ENCODE data around the gene LCP2.
A peak's percentile ranks its signal among the peaks of the same experiment; 100 is the strongest.
"Not testable (repeated sequence)": the region's sequence is repeated elsewhere in the genome, so short reads cannot be mapped to it uniquely, and the experiment has no call there.

LCP2 gene

DNA sequence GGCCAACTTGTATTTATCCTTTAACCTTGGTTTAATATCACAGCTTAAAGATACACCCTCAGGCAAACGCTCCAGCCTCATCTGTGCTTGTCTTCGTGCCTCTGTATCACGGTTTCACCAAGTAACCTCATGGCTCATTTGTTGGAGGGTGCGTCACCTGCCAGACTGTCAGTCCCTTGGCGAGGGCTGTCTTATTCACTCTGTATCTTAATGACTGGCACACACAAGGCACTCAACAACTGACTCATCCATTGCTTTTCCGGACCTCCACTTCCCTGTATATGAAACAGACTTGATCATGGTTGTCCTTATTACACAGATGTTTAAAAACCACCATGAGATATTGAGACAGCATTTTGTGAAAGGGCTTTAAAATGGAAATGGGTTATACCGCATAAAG, 28.0 kb downstream of the LCP2 start:
- peak; percentile 85 to 92 for DNase-seq

GRCh38 chr5:170268884-170269283, 28.7 kb downstream of the LCP2 start:
- DNase-seq = peak; percentile 77 to 79

DNA sequence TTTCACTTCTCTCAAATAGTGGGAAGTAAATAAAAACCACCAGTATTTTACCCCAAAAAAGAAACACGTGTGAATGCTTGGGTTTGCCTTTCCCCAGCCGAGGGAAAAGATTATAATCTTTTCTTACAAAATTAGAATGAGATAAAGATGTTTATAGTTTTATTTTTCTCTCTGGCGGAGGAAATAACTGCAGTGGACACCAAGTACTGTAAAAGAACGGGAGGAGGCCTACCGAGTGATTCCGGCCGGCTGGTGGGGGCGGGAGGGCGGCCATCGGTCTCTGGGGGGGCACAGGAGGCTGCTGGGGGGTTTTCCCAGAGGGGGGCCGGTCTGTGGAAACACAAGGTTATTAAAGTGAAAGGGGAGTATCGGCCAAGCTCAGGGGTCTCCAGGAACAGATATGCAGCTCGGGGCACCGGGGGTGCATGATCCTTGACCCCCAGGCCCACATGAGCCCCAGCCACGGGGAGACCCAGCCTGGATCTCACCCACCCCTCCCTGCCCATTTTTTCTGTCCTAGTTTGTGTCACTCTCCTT, 29.4 kb downstream of the LCP2 start:
- no peak for DNase-seq

GRCh38 chr5:170267431-170268152, 30.0 kb downstream of the LCP2 start:
- DNase-seq = peak; percentile 45 to 75

- DNase-seq = no peak
Measured at GRCh38 chr5:170266570-170267381, 30.8 kb downstream of the LCP2 start.

DNA sequence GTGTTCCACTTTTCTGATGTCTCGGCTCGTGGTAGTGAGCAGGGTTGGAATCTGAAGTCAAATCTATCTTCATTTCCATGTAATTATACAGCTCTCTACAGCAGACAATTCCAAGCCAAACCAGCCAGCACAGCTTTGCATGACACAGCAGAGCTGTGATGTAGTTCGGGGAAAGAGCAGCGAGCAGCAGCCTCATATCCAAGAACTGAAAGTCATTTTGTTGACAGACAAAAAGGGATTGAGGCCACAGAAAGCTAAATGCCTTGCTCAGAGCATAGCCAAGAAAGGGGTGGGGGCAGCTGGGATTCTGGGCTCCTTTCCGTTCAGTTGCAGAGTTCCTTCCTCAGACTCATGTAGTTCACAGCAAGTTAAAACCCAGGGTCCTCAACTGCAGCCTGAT, 32.1 kb downstream of the LCP2 start:
- no peak for DNase-seq

- no peak for DNase-seq
Measured at GRCh38 chr5:170263906-170264305, 33.7 kb downstream of the LCP2 start.

DNA sequence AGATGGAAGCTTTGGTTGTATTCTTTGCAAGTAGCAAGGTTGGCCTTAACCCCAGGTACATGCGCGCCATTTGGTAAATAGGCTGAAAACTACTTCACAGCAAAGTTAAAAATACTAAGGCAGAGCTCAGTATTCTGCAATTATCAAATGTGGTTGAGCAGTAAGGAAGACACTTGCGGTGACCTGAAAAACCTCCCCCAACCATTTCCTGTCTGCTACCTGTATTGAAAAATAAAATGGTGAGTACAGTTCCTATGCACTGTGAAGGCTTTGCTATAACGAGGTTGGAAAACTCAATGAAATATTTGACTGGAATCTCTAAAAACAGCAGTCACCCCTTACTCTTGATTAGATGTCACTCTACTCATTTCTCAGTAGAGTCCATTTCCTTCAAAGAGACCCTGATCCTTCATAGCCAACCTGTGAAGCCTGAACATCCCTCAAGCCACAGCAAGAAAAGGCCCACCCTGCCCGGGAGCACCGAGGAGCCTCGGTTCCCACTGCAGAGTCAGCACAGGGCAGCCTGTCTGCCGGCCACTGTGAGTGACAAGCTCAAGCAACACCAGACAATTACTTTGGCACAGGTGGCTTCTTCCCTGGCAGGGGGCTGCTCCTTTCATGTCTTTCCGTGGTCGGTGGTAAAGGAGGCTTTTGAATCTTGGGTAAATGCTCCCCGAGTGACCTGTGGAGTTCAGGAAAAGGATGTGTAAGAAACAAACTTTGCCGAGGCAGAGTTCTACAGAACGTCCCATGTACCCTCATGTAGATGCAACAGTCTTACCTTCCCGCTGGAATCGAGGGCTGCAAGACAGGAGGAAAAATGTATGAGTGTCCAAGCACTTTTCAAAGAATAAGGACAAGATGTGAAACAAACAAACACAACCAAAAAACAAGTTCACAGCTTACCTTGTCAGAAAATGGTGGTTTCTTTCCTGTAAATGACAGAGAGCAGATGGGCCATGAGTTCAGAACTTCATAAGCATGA, 35.2 kb downstream of the LCP2 start:
- DNase-seq = no peak

GRCh38 chr5:170261528-170262043, 36.0 kb downstream of the LCP2 start:
- no peak for DNase-seq

GRCh38 chr5:170257370-170257769, 40.2 kb downstream of the LCP2 start:
- DNase-seq = no peak

DNA sequence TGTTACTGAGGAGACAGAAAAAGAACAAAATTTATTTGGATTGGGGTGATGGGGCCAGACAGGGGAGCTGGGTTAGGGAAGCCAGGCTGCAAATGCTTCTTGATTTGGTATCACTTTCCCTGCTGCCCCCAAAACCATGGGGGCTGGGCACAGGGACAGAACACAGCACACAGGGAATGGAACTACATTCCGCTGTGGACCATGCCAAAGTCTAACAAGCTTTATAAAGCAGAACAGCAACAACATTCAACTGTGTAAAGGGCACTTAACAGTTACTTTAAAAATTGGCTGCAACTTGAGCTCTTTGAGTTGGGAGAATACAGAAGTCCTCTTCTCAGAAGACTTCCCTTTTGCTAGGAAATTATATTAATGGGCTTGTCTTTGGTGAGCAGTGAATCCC, 41.0 kb downstream of the LCP2 start:
- no peak for DNase-seq

DNA sequence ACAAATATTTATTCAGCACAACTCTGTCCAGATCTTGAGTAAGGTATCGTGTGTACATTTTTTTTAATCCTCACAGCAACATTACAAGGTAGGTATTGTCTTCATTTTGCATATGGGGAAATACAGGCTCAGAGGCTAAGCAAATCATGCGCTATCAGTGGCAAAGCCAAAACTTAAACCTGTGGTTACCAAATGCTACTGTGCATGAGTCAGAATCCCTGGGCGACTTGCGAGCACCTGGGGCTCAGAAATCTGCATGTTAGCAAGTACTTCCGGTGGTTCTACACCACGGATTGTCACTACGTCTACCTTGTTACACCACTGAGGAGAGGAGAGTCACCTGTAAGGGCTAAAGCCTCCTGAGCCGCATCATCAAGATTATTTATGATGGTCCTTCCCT, 43.5 kb downstream of the LCP2 start:
- no peak for DNase-seq

DNA sequence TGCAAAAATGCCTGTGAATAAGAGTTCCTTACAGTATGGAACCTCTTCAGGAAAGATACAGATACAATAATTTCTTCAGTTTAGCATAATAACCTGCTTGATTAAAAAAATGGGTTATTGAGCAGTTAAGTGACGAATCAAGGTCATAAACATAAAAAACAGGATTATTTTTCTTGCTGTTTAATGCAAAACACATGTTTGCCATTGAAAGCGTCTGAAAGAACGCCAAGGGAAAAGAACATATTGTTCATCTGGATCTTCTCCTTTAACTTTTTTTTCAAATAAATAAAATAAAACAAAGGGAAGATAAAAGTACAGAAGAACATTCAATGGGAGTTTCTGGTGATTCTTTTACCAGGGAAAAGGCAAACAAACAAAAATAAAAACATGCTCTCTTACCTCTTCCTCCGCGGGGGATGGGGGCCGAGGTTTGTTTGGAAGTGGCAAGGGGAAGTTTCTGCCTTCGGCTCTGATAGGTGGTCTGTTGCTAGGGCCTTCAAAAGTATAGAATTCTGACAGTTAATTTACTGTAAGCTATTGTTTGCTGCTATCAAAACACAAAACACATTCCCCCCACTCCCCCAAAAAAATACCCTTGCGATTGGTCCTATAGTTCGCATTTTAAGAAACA, 44.7 kb downstream of the LCP2 start:
- no peak for DNase-seq

GRCh38 chr5:170252109-170252508, 45.5 kb downstream of the LCP2 start:
- no peak for DNase-seq

DNA sequence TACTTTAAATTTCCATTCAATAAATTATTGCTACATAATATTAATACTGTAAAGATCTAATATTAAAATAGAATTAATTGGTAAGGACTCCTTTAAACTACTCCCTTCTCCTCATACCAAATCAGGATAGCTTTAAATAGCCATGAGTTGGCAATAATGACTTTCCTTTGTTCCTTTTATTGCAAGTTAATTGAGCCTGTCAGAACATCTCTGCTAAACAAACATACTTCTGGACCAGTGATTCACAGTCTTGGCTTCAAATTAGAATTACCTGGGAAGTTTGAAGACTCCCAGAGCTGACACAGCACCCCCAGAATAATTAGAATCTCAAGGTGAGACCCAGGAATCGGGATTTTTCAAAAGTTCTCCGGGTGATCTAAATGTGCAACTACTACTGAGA, 46.1 kb downstream of the LCP2 start:
- DNase-seq = no peak

- DNase-seq = no peak
Measured at GRCh38 chr5:170250810-170251317, 46.7 kb downstream of the LCP2 start.

GRCh38 chr5:170249355-170249754, 48.2 kb downstream of the LCP2 start:
- peak in 1 of 2 donors; percentile 19 for DNase-seq

GRCh38 chr5:170248931-170249227, 48.7 kb downstream of the LCP2 start:
- not testable (repeated sequence) for DNase-seq

DNA sequence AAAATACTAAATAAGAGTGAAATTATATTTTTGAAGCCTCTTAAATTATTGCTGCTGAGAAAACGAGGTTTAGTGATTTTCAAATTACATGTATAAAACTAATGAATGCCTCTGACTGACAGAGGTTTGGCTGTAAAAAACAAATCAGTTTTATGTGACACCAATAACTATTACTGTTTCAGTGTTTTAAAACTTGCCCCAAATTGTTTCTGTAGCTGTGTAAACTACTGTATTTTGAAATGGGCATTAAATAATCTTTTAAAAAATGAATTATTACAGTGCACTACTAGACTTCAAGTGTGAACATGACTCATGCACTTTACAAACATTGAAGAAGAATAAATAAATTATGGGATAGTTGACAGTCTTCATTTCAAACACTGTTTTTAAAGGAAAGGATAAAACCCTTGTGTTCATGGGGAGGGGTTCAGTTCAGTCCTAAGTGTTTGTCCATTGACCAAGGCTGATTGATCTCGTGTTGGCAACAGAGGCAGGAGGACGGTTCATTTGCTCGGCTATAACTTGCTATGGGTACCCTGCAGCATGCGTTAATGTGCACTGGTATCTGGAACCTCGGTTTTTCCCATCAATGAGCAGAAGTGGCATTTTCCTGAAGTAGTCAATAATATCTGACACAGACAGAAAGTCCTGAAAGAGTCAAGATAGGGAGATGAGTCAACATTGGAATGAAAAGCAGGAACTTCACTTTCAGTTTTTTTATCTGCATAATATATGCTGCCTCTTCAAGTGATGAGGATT, 49.2 kb downstream of the LCP2 start:
- no peak for DNase-seq

DNA sequence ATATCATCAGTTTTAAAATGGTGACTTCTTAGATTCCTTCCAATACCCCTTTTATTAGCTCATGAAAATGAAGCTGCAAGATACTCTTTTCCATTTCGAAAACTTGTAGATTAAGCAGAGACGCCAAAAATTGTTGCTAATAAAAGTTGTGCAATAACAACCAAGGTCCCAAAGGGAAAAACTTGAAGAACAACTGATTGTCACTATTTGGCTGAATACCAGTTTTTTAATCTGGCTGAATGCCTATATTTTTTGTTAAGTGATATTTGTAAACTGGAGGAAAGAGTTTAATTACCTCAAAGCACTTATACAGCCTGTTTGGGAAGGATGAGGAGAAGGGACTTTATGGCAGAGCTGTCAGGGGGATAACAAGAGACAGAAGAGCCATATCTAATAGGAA, 50.2 kb downstream of the LCP2 start:
- DNase-seq = no peak

DNA sequence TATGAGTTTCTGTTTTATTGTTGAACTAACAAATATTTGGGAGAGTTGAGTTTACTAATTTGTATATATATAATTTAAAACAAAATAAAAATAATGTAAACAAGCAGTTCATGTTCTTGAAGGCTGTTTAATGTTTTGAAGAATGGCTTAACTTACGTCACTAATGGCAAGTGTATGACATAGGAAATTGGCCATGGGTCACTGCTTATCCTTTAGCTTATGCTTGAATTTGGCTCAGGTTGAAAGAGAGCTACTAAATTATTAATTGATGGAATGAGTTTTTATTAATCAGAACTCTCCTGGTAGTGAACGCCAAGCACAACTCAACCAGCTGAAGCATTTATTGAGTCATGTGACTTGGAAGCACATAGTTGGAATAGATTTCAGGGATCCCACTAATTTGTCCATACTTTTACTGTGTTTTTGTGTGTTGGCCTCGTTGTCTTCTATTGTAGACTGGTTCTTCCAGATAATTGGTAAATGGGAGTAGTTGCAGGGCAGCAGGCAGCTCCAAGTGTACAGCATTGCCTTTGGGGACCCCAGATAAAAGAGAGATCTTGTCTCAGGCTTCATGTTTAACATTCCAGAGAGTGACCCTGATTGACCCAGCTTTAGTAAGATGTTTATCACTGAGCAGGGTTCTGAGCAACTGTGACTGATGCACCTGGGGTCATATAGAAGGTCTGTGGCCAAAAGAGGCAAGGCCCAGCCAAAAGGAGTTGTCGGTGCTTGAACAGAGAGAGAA, 51.3 kb downstream of the LCP2 start:
- DNase-seq = no peak
